SK-N-SH (cell line): Measurements from ENCODE around the gene EXOC6B. TPM values are rescaled to one million over a fixed set of nuclear protein-coding genes. Genes with fewer than 3 reads are reported as not detected.

Experiments used
- CTCF ChIA-PET: fragments of 300-600, 350-600 bp; formaldehyde crosslinking; extraction: SDS; loops from one replicate; lab custom pipeline; 2021; lab: Yijun Ruan, JAX
- POLR2A ChIA-PET: fragments of 350-600 bp; sonication (Branson Sonifier 250); formaldehyde crosslinking; extraction: SDS; loops from one replicate; lab custom pipeline; 2020; ENCODE audit warnings: antibody characterized with exemption, inconsistent platforms; lab: Yijun Ruan, JAX
- DNase-seq: peaks from one replicate; pipeline ENCODE4 v3.0.0; 2012
- H2AFZ ChIP-seq: fragments of 200-600 bp; sonication (generic); 2 replicates; pipeline ENCODE4 v1.8.1; 2016; ENCODE audit warnings: antibody characterized with exemption, mild to moderate bottlenecking, low read depth
- H3F3A ChIP-seq: fragments of 200-600 bp; sonication (generic); replicated peaks from 2 replicates; pipeline ENCODE3; 2016; ENCODE audit warnings: antibody characterized with exemption, mild to moderate bottlenecking; ENCODE audit not compliant: insufficient read depth
- H3K27ac ChIP-seq, 2 experiments: fragments of 200-500 bp in 1 of 2; fragments of 200-600 bp in 1 of 2; sonication (Bioruptor generic) in 1 of 2; sonication (generic), shearing (Covaris generic) in 1 of 2; 2 replicates each; pipeline versions ENCODE4 v1.5.1 to v1.6.1; 2014 to 2016; ENCODE audit warnings: low read depth in 2 of 2, inconsistent platforms in 1 of 2, low read length in 1 of 2, mild to moderate bottlenecking in 1 of 2, mixed read lengths in 1 of 2
- H3K27me3 ChIP-seq: fragments of 200-600 bp; sonication (generic), shearing (Covaris generic); 2 replicates; pipeline ENCODE4 v1.6.1; 2016; ENCODE audit warnings: mixed run types; ENCODE audit not compliant: insufficient read depth
- H3K36me3 ChIP-seq, 2 experiments: fragments of 200-500 bp in 1 of 2; fragments of 200-600 bp in 1 of 2; sonication (Bioruptor generic) in 1 of 2; sonication (generic) in 1 of 2; replicated peaks in 1 of 2; 2 replicates each; pipeline versions ENCODE3 to v1.5.1; 2014 to 2016; ENCODE audit warnings: low read length in 1 of 2, mild to moderate bottlenecking in 1 of 2; ENCODE audit not compliant: insufficient read depth in 2 of 2, control insufficient read depth in 1 of 2
- H3K4me1 ChIP-seq, 2 experiments: fragments of 200-500 bp in 1 of 2; fragments of 200-600 bp in 1 of 2; sonication (Bioruptor generic) in 1 of 2; sonication (generic), shearing (Covaris generic) in 1 of 2; 2 replicates each; pipeline versions ENCODE4 v1.5.1 to v1.6.1; 2014 to 2016; ENCODE audit warnings: low read depth in 1 of 2, low read length in 1 of 2, mixed run types in 1 of 2; ENCODE audit not compliant: insufficient read depth in 2 of 2, control insufficient read depth in 1 of 2
- H3K4me2 ChIP-seq: fragments of 200-600 bp; sonication (generic), shearing (Covaris generic); 2 replicates; pipeline ENCODE4 v1.6.1; 2017; ENCODE audit warnings: mixed run types
- H3K4me3 ChIP-seq, 2 experiments: fragments of 200-500 bp in 1 of 2; fragments of 200-600 bp in 1 of 2; sonication (Bioruptor generic) in 1 of 2; sonication (generic), shearing (Covaris generic) in 1 of 2; 2 replicates each; pipeline versions ENCODE4 v1.5.1 to v1.8.1; 2014 to 2016; ENCODE audit warnings: low read depth in 2 of 2, inconsistent platforms in 1 of 2, low read length in 1 of 2, mild to moderate bottlenecking in 1 of 2, mixed read lengths in 1 of 2, moderate library complexity in 1 of 2
- H3K79me2 ChIP-seq: fragments of 200-600 bp; sonication (generic); 2 replicates; pipeline ENCODE4 v1.8.1; 2017; ENCODE audit warnings: mild to moderate bottlenecking; ENCODE audit not compliant: insufficient read depth
- H3K9ac ChIP-seq: fragments of 200-600 bp; sonication (generic); 2 replicates; pipeline ENCODE4 v1.6.1; 2017; ENCODE audit warnings: mixed run types
- H3K9me2 ChIP-seq: fragments of 200-600 bp; sonication (generic); 2 replicates; pipeline ENCODE4 v1.6.1; 2017; ENCODE audit warnings: mixed run types
- H3K9me3 ChIP-seq: fragments of 200-600 bp; sonication (generic); 2 replicates; pipeline ENCODE4 v1.6.1; 2017; ENCODE audit warnings: mixed run types, mild to moderate bottlenecking, moderate library complexity
- H4K20me1 ChIP-seq: fragments of 200-600 bp; sonication (generic); 2 replicates; pipeline ENCODE4 v1.6.1; 2017; ENCODE audit warnings: mild to moderate bottlenecking, mixed run types; ENCODE audit not compliant: insufficient read depth
- ELF1 ChIP-seq: IDR thresholded peaks from 2 replicates; pipeline ENCODE4 v1.4.0; 2012
- EP300 ChIP-seq, 2 experiments: IDR thresholded peaks; 2 replicates each; pipeline versions ENCODE4 v1.4.0 to v1.6.1; 2012; ENCODE audit warnings: borderline replicate concordance in 1 of 2, low read depth in 1 of 2, low read length in 1 of 2
- EZH2phosphoT487 ChIP-seq: fragments of 200-600 bp; sonication (generic); IDR thresholded peaks from 2 replicates; pipeline ENCODE4 v1.6.1; 2017; ENCODE audit warnings: low read depth, mixed run types, mild to moderate bottlenecking, antibody characterized with exemption, moderate library complexity, borderline replicate concordance
- GABPA ChIP-seq: IDR thresholded peaks from 2 replicates; pipeline ENCODE4 v1.4.0; 2012; ENCODE audit warnings: low read depth, mild to moderate bottlenecking
- GATA2 ChIP-seq: sonication (generic); formaldehyde crosslinking; IDR thresholded peaks from 2 replicates; pipeline ENCODE4 v1.5.0; 2020; ENCODE audit warnings: mild to moderate bottlenecking, missing genetic modification reagents
- MAX ChIP-seq: IDR thresholded peaks from 2 replicates; pipeline ENCODE4 v1.4.0; 2012; ENCODE audit warnings: low read depth
- MEF2A ChIP-seq: IDR thresholded peaks from 2 replicates; pipeline ENCODE4 v1.4.0; 2012; ENCODE audit warnings: low read depth, borderline replicate concordance
- MXI1 ChIP-seq: IDR thresholded peaks from 2 replicates; pipeline ENCODE4 v1.6.1; 2012; ENCODE audit warnings: mild to moderate bottlenecking, low read depth, low read length, improper control_type of control experiment
- NFIC ChIP-seq: IDR thresholded peaks from 2 replicates; pipeline ENCODE4 v1.4.0; 2012; ENCODE audit warnings: borderline replicate concordance
- NRF1 ChIP-seq: IDR thresholded peaks from 2 replicates; pipeline ENCODE4 v1.6.1; 2012; ENCODE audit warnings: low read depth, mild to moderate bottlenecking, low read length
- POLR2AphosphoS5 ChIP-seq: IDR thresholded peaks from 2 replicates; pipeline ENCODE4 v1.6.1; 2012; ENCODE audit warnings: low read depth, low read length
- RCOR1 ChIP-seq: fragments of 150-350 bp; IDR thresholded peaks from 2 replicates; pipeline ENCODE4 v1.6.1; 2017; ENCODE audit warnings: antibody characterized with exemption, low read length
- SMC3 ChIP-seq: IDR thresholded peaks from 2 replicates; pipeline ENCODE4 v1.6.1; 2012; ENCODE audit warnings: low read depth, low read length, improper control_type of control experiment
- TEAD4 ChIP-seq: IDR thresholded peaks from 2 replicates; pipeline ENCODE4 v1.4.0; 2012; ENCODE audit warnings: mild to moderate bottlenecking, borderline replicate concordance; ENCODE audit not compliant: insufficient read depth
- USF1 ChIP-seq: IDR thresholded peaks from 2 replicates; pipeline ENCODE4 v1.4.0; 2012; ENCODE audit warnings: low read depth, borderline replicate concordance
- USF2 ChIP-seq: fragments of 150-350 bp; IDR thresholded peaks from 2 replicates; pipeline ENCODE4 v1.6.1; 2017; ENCODE audit warnings: antibody characterized with exemption, low read length, low read depth, borderline replicate concordance
- WGBS: methylation state at CpG from one replicate; pipeline ENCODE4 v1.1.6; 2017; ENCODE audit warnings: low lambda C conversion rate; 5-methylcytosine and 5-hydroxymethylcytosine counted together
- polyA plus RNA-seq, 3 experiments: library from polyadenylated mRNA; depleted of rRNA; stranded (reverse); fragments of >200 nt; gene quantifications; 2 replicates each; pipeline ENCODE4 v1.2.3, GENCODE V29; 2012

EXOC6B gene
- polyA plus RNA-seq, 1 of the 3 experiments (the other 2 are of a cell fraction) = 7.4 TPM

GRCh38 chr2:72512376-72512775, 313.5 kb downstream of the EXOC6B start:
- no peaks in the 10 kb centered on the region for H3K36me3 ChIP-seq
- POLR2A ChIA-PET = no interaction called here

GRCh38 chr2:72511906-72512305, 313.9 kb downstream of the EXOC6B start:
- no peaks in the 10 kb centered on the region for H3K79me2 ChIP-seq
- TF ChIP-seq POLR2AphosphoS5 (no peak), MXI1 (no peak), GATA2 (no peak), USF1 (no peak), MEF2A (no peak), EZH2phosphoT487 (no peak), SMC3 (no peak), NFIC (no peak), ELF1 (no peak)
- no peaks in the 10 kb centered on the region for H3K27me3 ChIP-seq

More at GRCh38 chr2:72512376-72512775, 313.5 kb downstream of the EXOC6B start:
- no peaks in the 10 kb centered on the region for H4K20me1 ChIP-seq
- TF ChIP-seq EP300 (IDR thresholded peaks at IDR 0.05; ENCODE audit: borderline replicate concordance in 1 of 2, low read depth in 1 of 2, low read length in 1 of 2) = no peak
- TF ChIP-seq NRF1 = no peak
- TF ChIP-seq, all 33 proteins: peak for 0
- H3K4me2 ChIP-seq = no peak overlapping the region
- WGBS = 70% methylated on average over 1 of the region's 1 CpG
- no peaks in the 10 kb centered on the region for H3K9me3 ChIP-seq
- no peak overlapping the region for H3K4me3 ChIP-seq
- H3K4me1 ChIP-seq = peaks cover 0 to 11% of the 10 kb centered on the region in 2 experiments; a peak in 2 of 4 replicates
- DNase-seq = no peak
- no peaks in the 10 kb centered on the region for H3K79me2 ChIP-seq
- no peak overlapping the region for H2AFZ ChIP-seq
- no peaks in the 10 kb centered on the region for H3F3A ChIP-seq
- no peaks in the 10 kb centered on the region for H3K9me2 ChIP-seq
- CTCF ChIA-PET = no interaction called here
- H3K27me3 ChIP-seq = no peaks in the 10 kb centered on the region
- no peak overlapping the region for H3K27ac ChIP-seq
- no peak overlapping the region for H3K9ac ChIP-seq

GRCh38 chr2:72497763-72498162, 328.1 kb downstream of the EXOC6B start:
- no peaks in the 10 kb centered on the region for H4K20me1 ChIP-seq
- H3K9me2 ChIP-seq = no peaks in the 10 kb centered on the region
- H3K4me3 ChIP-seq = no peak overlapping the region
- ChIA-PET CTCF (no interaction called here), POLR2A (no interaction called here)
- no peak overlapping the region for H3K9ac ChIP-seq
- H3F3A ChIP-seq = no peaks in the 10 kb centered on the region
- H3K79me2 ChIP-seq = no peaks in the 10 kb centered on the region
- no peaks in the 10 kb centered on the region for H3K27me3 ChIP-seq
- no peaks in the 10 kb centered on the region for H3K4me1 ChIP-seq
- H3K27ac ChIP-seq = no peak overlapping the region
- peaks cover 0 to 31% of the 10 kb centered on the region in 2 experiments for H3K36me3 ChIP-seq
- DNase-seq = no peak
- TF ChIP-seq RCOR1 (no peak), GABPA (no peak), MXI1 (no peak), TEAD4 (no peak), MAX (no peak), USF2 (no peak)
- H3K9me3 ChIP-seq = no peaks in the 10 kb centered on the region
- no peak overlapping the region for H3K4me2 ChIP-seq
- H2AFZ ChIP-seq = no peak overlapping the region
- 86% methylated on average over 2 of the region's 2 CpGs for WGBS

More at GRCh38 chr2:72511906-72512305, 313.9 kb downstream of the EXOC6B start:
- Histone ChIP-seq H3K9ac (no peak overlapping the region), H3K36me3 (no peaks in the 10 kb centered on the region), H3K4me2 (no peak overlapping the region), H3K4me3 (no peak overlapping the region), H3K27ac (no peak overlapping the region), H3K4me1 (peaks cover 0 to 7% of the 10 kb centered on the region in 2 experiments; a peak in 2 of 4 replicates), H3F3A (no peaks in the 10 kb centered on the region), H3K9me3 (no peaks in the 10 kb centered on the region), H4K20me1 (no peaks in the 10 kb centered on the region), H3K9me2 (no peaks in the 10 kb centered on the region), H2AFZ (no peak overlapping the region)
- CTCF ChIA-PET = no interaction called here
- DNase-seq = no peak
- WGBS = 93% methylated on average over 1 of the region's 1 CpG
- POLR2A ChIA-PET = no interaction called here
